ENCODE results near the gene G6PC3.

- TF ChIP-seq POLR2A (IDR thresholded peaks at IDR 0.05; ENCODE audit: low read length) (no peak), GATA1 (IDR thresholded peaks at IDR 0.05; ENCODE audit: low read depth, low read length) (no peak)
These were observed 11.9 kb downstream of the G6PC3 start for GRCh38 chr17:44082256-44082927.
